Liver (tissue), 3 donors: ENCODE results near the gene SYK.

ENCODE experiments used
- CTCF ChIP-seq: fragments of 150-350 bp; IDR thresholded peaks from 2 replicates; pipeline ENCODE4 v1.5.1; 2017; ENCODE audit warnings: improper control_type of control experiment, low read depth, low read length; ENCODE audit not compliant: missing input control
- EGR1 ChIP-seq, 2 donors: IDR thresholded peaks; 2 replicates each; pipeline ENCODE4 v1.6.1; 2016 to 2018; ENCODE audit warnings: antibody characterized with exemption in 2 of 2, low read depth in 2 of 2
- MAX ChIP-seq: IDR thresholded peaks from 2 replicates; pipeline ENCODE4 v1.6.1; 2016; ENCODE audit warnings: antibody characterized with exemption
- RAD21 ChIP-seq, 2 donors: IDR thresholded peaks; 2 replicates each; pipeline ENCODE4 v1.6.1; 2016; ENCODE audit warnings: antibody characterized with exemption in 2 of 2, mild to moderate bottlenecking in 2 of 2
- RXRA ChIP-seq, 2 donors: IDR thresholded peaks; 2 replicates each; pipeline ENCODE4 v1.6.1; 2017 to 2018; ENCODE audit warnings: antibody characterized with exemption in 2 of 2, mild to moderate bottlenecking in 1 of 2
- TAF1 ChIP-seq: conservative IDR thresholded peaks from 2 replicates; pipeline ENCODE4 v1.6.1; 2016; ENCODE audit warnings: antibody characterized with exemption, mild to moderate bottlenecking
- YY1 ChIP-seq: IDR thresholded peaks from 2 replicates; pipeline ENCODE4 v1.6.1; 2016; ENCODE audit warnings: antibody characterized with exemption, mild to moderate bottlenecking
- ZBTB33 ChIP-seq: IDR thresholded peaks from 2 replicates; pipeline ENCODE4 v1.6.1; 2016; ENCODE audit warnings: antibody characterized with exemption
- donor health status: healthy.
- donor health status: healthy.

GRCh38 chr9:90766731-90767130, 34.9 kb upstream of the SYK start:
- no peak for TF ChIP-seq ZBTB33
- TF ChIP-seq RXRA (IDR thresholded peaks at IDR 0.05): no peak
- TF ChIP-seq CTCF: no peak
- TF ChIP-seq EGR1 (IDR thresholded peaks at IDR 0.05; ENCODE audit: low read depth in 2 of 2): no peak
- no peak for TF ChIP-seq TAF1
- no peak for TF ChIP-seq RAD21 (IDR thresholded peaks at IDR 0.05)
- no peak for TF ChIP-seq YY1
- no peak for TF ChIP-seq MAX
